H9 (cell line): ENCODE results near the gene IL17A. TPM values are rescaled to one million over a fixed set of nuclear protein-coding genes. Genes with fewer than 3 reads are reported as not detected.

Source experiments
- DNase-seq: peaks from one replicate; pipeline ENCODE4 v3.0.0-alpha.2; 2017
- H2AFZ ChIP-seq: one replicate; pipeline ENCODE4 v1.6.1; 2013; ENCODE audit warnings: mild to moderate bottlenecking, low read length, control low read depth, moderate library complexity
- H2AK5ac ChIP-seq: 2 replicates; pipeline ENCODE4 v1.6.1; 2013; ENCODE audit warnings: low read length, control low read depth, mixed read lengths; ENCODE audit not compliant: insufficient read length
- H2BK120ac ChIP-seq: one replicate; pipeline ENCODE4 v1.6.1; 2013; ENCODE audit warnings: low read depth, mild to moderate bottlenecking, low read length, control low read depth, inconsistent platforms; ENCODE audit not compliant: poor library complexity, severe bottlenecking
- H2BK12ac ChIP-seq: 2 replicates; pipeline ENCODE4 v1.6.1; 2013; ENCODE audit warnings: low read length, control low read depth, mixed read lengths, low read depth; ENCODE audit not compliant: insufficient read length
- H2BK15ac ChIP-seq: 2 replicates; pipeline ENCODE4 v1.6.1; 2013; ENCODE audit warnings: low read depth, low read length, control low read depth
- H2BK20ac ChIP-seq: one replicate; pipeline ENCODE4 v1.6.1; 2013; ENCODE audit warnings: low read depth, mild to moderate bottlenecking, low read length, control low read depth, inconsistent platforms; ENCODE audit not compliant: poor library complexity, severe bottlenecking
- H2BK5ac ChIP-seq: 2 replicates; pipeline ENCODE4 v1.6.1; 2013; ENCODE audit warnings: low read length, control low read depth, mixed read lengths; ENCODE audit not compliant: insufficient read length
- H3K14ac ChIP-seq: 2 replicates; pipeline ENCODE4 v1.6.1; 2013; ENCODE audit warnings: low read length, control low read depth; ENCODE audit not compliant: insufficient read depth
- H3K18ac ChIP-seq: 2 replicates; pipeline ENCODE4 v1.6.1; 2013; ENCODE audit warnings: low read depth, mild to moderate bottlenecking, mixed read lengths, low read length, control low read depth; ENCODE audit not compliant: insufficient read length
- H3K23ac ChIP-seq: 2 replicates; pipeline ENCODE4 v1.6.1; 2013; ENCODE audit warnings: low read length, control low read depth, mixed read lengths, low read depth; ENCODE audit not compliant: insufficient read length
- H3K23me2 ChIP-seq: 2 replicates; pipeline ENCODE4 v1.6.1; 2013; ENCODE audit warnings: low read depth, mild to moderate bottlenecking, mixed read lengths, low read length, control low read depth; ENCODE audit not compliant: insufficient read length, poor library complexity, severe bottlenecking
- H3K27ac ChIP-seq: 2 replicates; pipeline ENCODE4 v1.5.1; 2013; ENCODE audit warnings: low read length, control low read depth, mixed read lengths, low read depth; ENCODE audit not compliant: insufficient read length
- H3K27me3 ChIP-seq: 2 replicates; pipeline ENCODE4 v1.6.1; 2013; ENCODE audit warnings: low read length, control low read depth, inconsistent platforms; ENCODE audit not compliant: insufficient read depth
- H3K4ac ChIP-seq: 2 replicates; pipeline ENCODE4 v1.6.1; 2013; ENCODE audit warnings: low read depth, mild to moderate bottlenecking, control low read depth, inconsistent platforms, low read length, moderate library complexity
- H3K4me1 ChIP-seq: 2 replicates; pipeline ENCODE4 v1.6.1; 2013; ENCODE audit warnings: low read length, control low read depth, inconsistent platforms; ENCODE audit not compliant: insufficient read depth
- H3K4me2 ChIP-seq: 2 replicates; pipeline ENCODE4 v1.6.1; 2013; ENCODE audit warnings: low read length, control low read depth, mixed read lengths; ENCODE audit not compliant: insufficient read length, insufficient read depth
- H3K56ac ChIP-seq: 2 replicates; pipeline ENCODE4 v1.6.1; 2013; ENCODE audit warnings: low read depth, mild to moderate bottlenecking, mixed read lengths, low read length, control low read depth; ENCODE audit not compliant: insufficient read length
- H3K79me1 ChIP-seq: 2 replicates; pipeline ENCODE4 v1.6.1; 2013; ENCODE audit warnings: low read depth, mild to moderate bottlenecking, moderate library complexity, low read length, control low read depth, inconsistent platforms; ENCODE audit not compliant: insufficient read depth, poor library complexity, severe bottlenecking
- H3K79me2 ChIP-seq: 2 replicates; pipeline ENCODE4 v1.6.1; 2013; ENCODE audit warnings: low read length, control low read depth, inconsistent platforms; ENCODE audit not compliant: insufficient read depth
- H3K9ac ChIP-seq: 2 replicates; pipeline ENCODE4 v1.6.1; 2013; ENCODE audit warnings: low read length, control low read depth, mixed read lengths; ENCODE audit not compliant: insufficient read length; ENCODE audit errors: extremely low read depth
- H3K9me3 ChIP-seq: one replicate; pipeline ENCODE4 v1.6.1; 2013; ENCODE audit warnings: low read depth, low read length, inconsistent platforms; ENCODE audit not compliant: control insufficient read depth
- H3T11ph ChIP-seq: one replicate; pipeline ENCODE4 v1.6.1; 2013; ENCODE audit warnings: mild to moderate bottlenecking, low read length, control low read depth, inconsistent platforms
- H4K20me1 ChIP-seq: one replicate; pipeline ENCODE4 v1.6.1; 2013; ENCODE audit not compliant: control insufficient read depth, insufficient read length, insufficient read depth
- H4K5ac ChIP-seq: 2 replicates; pipeline ENCODE4 v1.6.1; 2013; ENCODE audit warnings: low read depth, mild to moderate bottlenecking, mixed read lengths, low read length, control low read depth; ENCODE audit not compliant: insufficient read length
- H4K8ac ChIP-seq: replicated peaks from 2 replicates; pipeline ENCODE4 v1.6.1; 2013; ENCODE audit warnings: low read length, control low read depth, mixed read lengths, low read depth; ENCODE audit not compliant: insufficient read length
- H4K91ac ChIP-seq: 2 replicates; pipeline ENCODE4 v1.6.1; 2013; ENCODE audit warnings: low read depth, mild to moderate bottlenecking, moderate library complexity, mixed read lengths, low read length, control low read depth; ENCODE audit not compliant: insufficient read length
- H3K27ac Mint-ChIP-seq, 3 experiments: 2 replicates in 2 of 3; 3 replicates in 1 of 3; pipeline ENCODE4 v1.8.0; 2020 to 2021; ENCODE audit warnings: mixed read lengths in 3 of 3, mild to moderate bottlenecking in 1 of 3, moderate library complexity in 1 of 3
- H3K27me3 Mint-ChIP-seq: 2 replicates; pipeline ENCODE4 v1.8.0; 2021; ENCODE audit warnings: low read depth, mild to moderate bottlenecking, moderate library complexity, mixed read lengths
- H3K36me3 Mint-ChIP-seq, 3 experiments: 2 replicates in 2 of 3; 3 replicates in 1 of 3; pipeline ENCODE4 v1.8.0; 2020 to 2021; ENCODE audit warnings: low read depth in 3 of 3, mixed read lengths in 3 of 3; ENCODE audit not compliant: insufficient read depth in 1 of 3
- H3K4me1 Mint-ChIP-seq, 2 experiments: 2 replicates each; pipeline ENCODE4 v1.8.0; 2020; ENCODE audit warnings: mixed read lengths in 2 of 2
- H3K4me3 Mint-ChIP-seq, 2 experiments: 2 replicates in 1 of 2; 3 replicates in 1 of 2; pipeline ENCODE4 v1.8.0; 2020 to 2021; ENCODE audit warnings: mild to moderate bottlenecking in 2 of 2, mixed read lengths in 2 of 2, moderate library complexity in 1 of 2
- H3K9me3 Mint-ChIP-seq, 2 experiments: 2 replicates in 1 of 2; 3 replicates in 1 of 2; pipeline ENCODE4 v1.8.0; 2020; ENCODE audit warnings: mild to moderate bottlenecking in 2 of 2, mixed read lengths in 2 of 2, moderate library complexity in 1 of 2
- CTCF ChIP-seq: fragments of 200-600 bp; sonication (generic); conservative IDR thresholded peaks from 3 replicates; pipeline ENCODE4 v1.8.0; 2021; ENCODE audit warnings: antibody characterized with exemption, mild to moderate bottlenecking
- WGBS: extraction: QIAGEN DNeasy Blood & Tissue Kit; methylation state at CpG from one replicate; pipeline ENCODE4 v1.1.7; 2013; ENCODE audit warnings: missing lambda C conversion rate, low lambda C conversion rate, mixed read lengths; ENCODE audit not compliant: insufficient read length; ENCODE audit errors: extremely low coverage; 5-methylcytosine and 5-hydroxymethylcytosine counted together
- total RNA-seq: library from RNA; stranded (reverse); gene quantifications from 2 replicates; pipeline ENCODE4 v1.2.1, GENCODE V29; 2021

Gene IL17A
- total RNA-seq, 1 experiment from 2014 or later = not detected

- Histone ChIP-seq H4K5ac (no peak overlapping the region), H3K23me2 (no peaks in the 10 kb centered on the region), H3K9ac (no peak overlapping the region), H3K23ac (no peak overlapping the region), H3K4ac (no peak overlapping the region), H3K56ac (no peak overlapping the region), H3K27me3 (no peaks in the 10 kb centered on the region), H3K27ac (no peak overlapping the region), H3K79me1 (no peaks in the 10 kb centered on the region), H3K4me1 (peaks cover 9% of the 10 kb centered on the region; the same call in 1 of the 2 replicates), H3K4me2 (no peak overlapping the region), H2AFZ (no peak overlapping the region), H4K8ac (no peak overlapping the region), H3K79me2 (no peaks in the 10 kb centered on the region), H2BK5ac (no peak overlapping the region), H2AK5ac (no peak overlapping the region), H2BK15ac (no peak overlapping the region), H4K91ac (no peak overlapping the region), H4K20me1 (no peaks in the 10 kb centered on the region), H3K18ac (no peak overlapping the region), H3T11ph (no peak overlapping the region), H2BK20ac (no peak overlapping the region), H2BK120ac (no peak overlapping the region), H2BK12ac (no peak overlapping the region), H3K9me3 (no peaks in the 10 kb centered on the region), H3K14ac (no peak overlapping the region)
- Mint-ChIP-seq H3K27ac (no peak overlapping the region), H3K36me3 (no peaks in the 10 kb centered on the region; a peak in 1 of 7 replicates), H3K4me3 (no peak overlapping the region), H3K9me3 (no peaks in the 10 kb centered on the region), H3K4me1 (peaks cover 11 to 18% of the 10 kb centered on the region in 2 experiments), H3K27me3 (no peaks in the 10 kb centered on the region)
- DNase-seq = no peak
- no peak for TF ChIP-seq CTCF
- no CpG with 5 or more reads among the region's 5 CpGs for WGBS
Measured at GRCh38 chr6:52180787-52181558, 5.2 kb upstream of the IL17A start.
